ENCODE results near the gene LAPTM5. TPM values are rescaled to one million over a fixed set of nuclear protein-coding genes. Genes with fewer than 3 reads are reported as not detected.

The LAPTM5 gene
- total RNA-seq, 4 donors from 2014 or later, result 21.1 to 67.8 (median 43.1) TPM

DNA sequence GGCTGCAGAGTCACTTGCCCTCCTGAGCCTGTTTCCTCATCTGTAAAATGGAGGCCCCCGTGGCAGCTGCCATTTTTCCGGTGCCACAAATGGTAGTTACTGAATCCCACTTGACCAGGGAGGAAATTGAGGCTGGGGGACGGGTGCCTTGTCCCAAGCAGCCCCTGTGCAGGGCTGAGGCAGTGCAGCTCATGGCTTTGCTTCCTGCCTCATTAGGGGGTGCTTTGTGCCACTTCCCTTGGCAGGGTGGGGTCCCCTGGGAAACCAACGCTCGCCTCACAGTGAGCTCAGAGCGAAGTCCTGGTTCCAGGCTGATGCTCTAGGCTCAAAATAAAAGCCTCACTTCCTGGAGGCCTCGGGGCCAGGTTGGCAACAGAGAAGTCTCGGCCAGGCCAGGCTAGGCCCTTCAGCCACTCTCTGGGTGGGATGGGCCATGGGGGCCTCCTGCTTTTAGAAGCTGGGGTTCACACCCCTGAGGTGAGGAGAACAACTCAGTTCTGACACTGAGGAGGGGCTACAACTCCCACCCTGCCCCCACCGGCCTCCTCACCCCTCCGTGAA lies 6.8 kb downstream of the LAPTM5 start:
- Histone ChIP-seq H3K36me3 (no peaks in the 10 kb centered on the region), H3K9me3 (no peaks in the 10 kb centered on the region), H3K4me3 (no peak overlapping the region), H3K27me3 (peaks cover 0 to 6% of the 10 kb centered on the region in 2 donors), H3K27ac (peak overlapping the region in 2 of 4 donors; percentile 72 to 73), H3K4me1 (peaks cover 0 to 72% (median 29%) of the 10 kb centered on the region in 4 donors)
- no peak for DNase-seq (ENCODE audit: low spot score in 2 of 2)
- TF ChIP-seq POLR2A (IDR thresholded peaks at IDR 0.05), result no peak
- no peak for TF ChIP-seq EP300 (IDR thresholded peaks at IDR 0.05)
- 83 to 87% methylated on average over 5 to 10 of the region's 10 CpGs for whole genome bisulfite sequencing, 2 donors

GRCh38 chr1:30749691-30750583 lies 7.6 kb downstream of the LAPTM5 start:
- 80 to 81% methylated on average over 22 to 23 of the region's 23 CpGs for WGBS, 2 donors
- Histone ChIP-seq H3K4me1 (peaks cover 0 to 81% (median 29%) of the 10 kb centered on the region in 4 donors), H3K36me3 (no peaks in the 10 kb centered on the region), H3K27ac (peak overlapping the region in 2 of 4 donors; percentile 72 to 73), H3K9me3 (no peaks in the 10 kb centered on the region), H3K4me3 (no peak overlapping the region), H3K27me3 (peaks cover 0 to 5% of the 10 kb centered on the region in 2 donors)
- TF ChIP-seq, protein P1, sequence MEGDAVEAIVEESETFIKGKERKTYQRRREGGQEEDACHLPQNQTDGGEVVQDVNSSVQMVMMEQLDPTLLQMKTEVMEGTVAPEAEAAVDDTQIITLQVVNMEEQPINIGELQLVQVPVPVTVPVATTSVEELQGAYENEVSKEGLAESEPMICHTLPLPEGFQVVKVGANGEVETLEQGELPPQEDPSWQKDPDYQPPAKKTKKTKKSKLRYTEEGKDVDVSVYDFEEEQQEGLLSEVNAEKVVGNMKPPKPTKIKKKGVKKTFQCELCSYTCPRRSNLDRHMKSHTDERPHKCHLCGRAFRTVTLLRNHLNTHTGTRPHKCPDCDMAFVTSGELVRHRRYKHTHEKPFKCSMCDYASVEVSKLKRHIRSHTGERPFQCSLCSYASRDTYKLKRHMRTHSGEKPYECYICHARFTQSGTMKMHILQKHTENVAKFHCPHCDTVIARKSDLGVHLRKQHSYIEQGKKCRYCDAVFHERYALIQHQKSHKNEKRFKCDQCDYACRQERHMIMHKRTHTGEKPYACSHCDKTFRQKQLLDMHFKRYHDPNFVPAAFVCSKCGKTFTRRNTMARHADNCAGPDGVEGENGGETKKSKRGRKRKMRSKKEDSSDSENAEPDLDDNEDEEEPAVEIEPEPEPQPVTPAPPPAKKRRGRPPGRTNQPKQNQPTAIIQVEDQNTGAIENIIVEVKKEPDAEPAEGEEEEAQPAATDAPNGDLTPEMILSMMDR (IDR thresholded peaks at IDR 0.05), result no peak
- TF ChIP-seq POLR2A (IDR thresholded peaks at IDR 0.05) (no peak), EP300 (IDR thresholded peaks at IDR 0.05) (no peak)
- no peak for DNase-seq (ENCODE audit: low spot score in 2 of 2)

DNA sequence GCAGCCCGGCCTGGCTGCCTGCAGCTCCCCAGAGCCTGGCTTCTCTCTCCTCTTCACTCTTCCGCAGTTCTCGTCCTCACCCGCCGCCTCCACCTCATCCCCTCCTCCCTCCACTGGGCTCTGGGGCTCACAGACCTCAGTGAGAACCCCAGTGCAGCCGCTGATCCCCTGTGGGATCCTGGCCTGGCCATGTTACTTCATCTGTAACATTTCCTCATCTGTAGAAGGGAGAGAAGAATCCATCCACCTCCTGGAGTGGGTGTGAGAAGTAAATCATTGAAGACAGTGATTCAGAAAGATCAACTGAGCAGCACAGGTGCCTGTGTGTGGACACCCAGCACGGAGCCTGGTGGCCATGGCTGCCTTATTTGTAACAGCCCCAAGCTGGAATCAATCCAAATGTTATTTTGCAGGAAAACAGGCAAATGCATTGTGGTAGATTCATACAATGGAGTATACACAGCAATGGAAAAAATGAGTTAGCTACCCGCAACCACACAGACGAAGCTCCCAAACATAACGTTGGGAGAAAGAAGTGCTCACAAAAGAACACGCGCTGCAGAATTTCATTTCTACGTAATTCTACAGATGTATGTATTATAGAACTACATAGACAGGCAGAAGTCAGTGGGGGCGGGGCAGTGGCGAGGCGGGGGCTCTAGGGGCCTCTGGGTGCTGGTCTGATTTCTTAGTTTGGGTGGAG lies 8.7 kb downstream of the LAPTM5 start:
- H3K27me3 ChIP-seq, result no peaks in the 10 kb centered on the region
- DNase-seq (ENCODE audit: low spot score in 2 of 2), result no peak
- TF ChIP-seq, protein P1 (IDR thresholded peaks at IDR 0.05), result no peak
- TF ChIP-seq EP300 (IDR thresholded peaks at IDR 0.05), result peak; percentile 28 to 57
- H3K4me1 ChIP-seq, result peaks cover 0 to 90% (median 31%) of the 10 kb centered on the region in 4 donors
- WGBS, 2 donors, result 37 to 40% methylated on average over 16 of the region's 16 CpGs
- H3K9me3 ChIP-seq, result no peaks in the 10 kb centered on the region
- no peak overlapping the region for H3K4me3 ChIP-seq
- no peaks in the 10 kb centered on the region for H3K36me3 ChIP-seq
- peak overlapping the region in 3 of 4 donors; percentile 64 to 73 (median 72) for H3K27ac ChIP-seq

DNA sequence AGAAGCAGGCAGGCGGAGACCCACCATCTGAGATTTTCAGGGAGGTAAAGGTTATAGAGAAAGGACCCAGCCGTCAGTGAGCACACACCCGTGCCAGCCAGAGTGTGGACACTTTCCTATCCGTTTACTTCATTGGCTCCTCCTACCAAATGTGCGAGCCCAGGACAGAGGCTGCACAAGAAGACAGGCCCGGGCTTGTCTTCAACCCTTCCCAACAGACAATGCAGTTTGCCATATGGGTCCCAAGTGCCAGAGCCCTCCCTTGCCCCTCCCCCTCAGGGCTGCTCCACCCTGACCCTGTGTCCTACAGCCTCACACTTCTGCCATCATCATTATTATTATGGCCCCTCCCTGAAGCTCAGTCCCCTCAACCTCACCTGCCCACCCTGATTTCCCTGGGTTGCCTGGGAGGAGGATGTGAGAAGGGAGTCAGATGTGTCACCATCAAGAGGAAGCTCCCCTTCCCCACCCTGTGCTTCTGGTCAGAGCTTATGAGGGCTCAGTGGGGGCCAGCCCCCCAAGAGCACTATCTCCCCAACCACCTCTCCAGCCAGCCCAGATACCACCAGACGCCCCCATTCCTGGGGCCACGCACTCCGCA lies 9.4 kb downstream of the LAPTM5 start:
- Histone ChIP-seq H3K4me1 (peaks cover 0 to 92% (median 31%) of the 10 kb centered on the region in 4 donors), H3K9me3 (no peaks in the 10 kb centered on the region), H3K27me3 (no peaks in the 10 kb centered on the region), H3K27ac (peak overlapping the region in 3 of 4 donors; percentile 46 to 73 (median 72)), H3K4me3 (no peak overlapping the region), H3K36me3 (no peaks in the 10 kb centered on the region)
- 46 to 47% methylated on average over 9 of the region's 9 CpGs for WGBS, 2 donors
- no peak for TF ChIP-seq POLR2A (IDR thresholded peaks at IDR 0.05)
- TF ChIP-seq, protein P1 (IDR thresholded peaks at IDR 0.05), result no peak
- TF ChIP-seq EP300 (IDR thresholded peaks at IDR 0.05), result no peak
- DNase-seq (ENCODE audit: low spot score in 2 of 2), result no peak
